ENCODE measurements around the gene DDRGK1. TPM values are rescaled to one million over a fixed set of nuclear protein-coding genes. Genes with fewer than 3 reads are reported as not detected.

Gene DDRGK1
- total and polyA plus RNA-seq, 2 of the 4 experiments (the other 2 are of a cell fraction), result 12.2 to 29.6 TPM

GRCh38 chr20:3246682-3247081 lies 42.2 kb upstream of the DDRGK1 start:
- ChIA-PET CTCF (no interaction called here), POLR2A (ENCODE audit: unreplicated experiment) (interaction anchor here (0.6 kb wide), 1 partner anchor 20 kb away, joined by 3 read pairs; no protein-coding TSS in a partner anchor)
- no peak overlapping the region for H2BK5ac ChIP-seq (ENCODE audit: low read depth, low read length, poor library complexity, severe bottlenecking)
- dilution Hi-C loops (cut with HindIII; ENCODE audit: low sequenced_read_pairs, unreplicated experiment), result no loop called here
- no peaks in the 10 kb centered on the region for H3K9me3 ChIP-seq (ENCODE audit: control insufficient read depth, insufficient read depth, low read length)
- no peaks in the 10 kb centered on the region for H4K20me1 ChIP-seq (ENCODE audit: insufficient read depth, low read length)
- H2BK20ac ChIP-seq (ENCODE audit: low read depth, low read length), result no peak overlapping the region
- no peak overlapping the region for H3K4ac ChIP-seq (ENCODE audit: low read depth, low read length)
- WGBS, 2 experiments (ENCODE audit: extremely low coverage in 2 of 2, insufficient read length in 1 of 2), result no CpG with 5 or more reads among the region's 1 CpG
- peaks cover 2% of the 10 kb centered on the region; the same call in 1 of the 2 replicates for H3K36me3 ChIP-seq (ENCODE audit: control insufficient read depth, insufficient read depth, low read length)
- H3K56ac ChIP-seq (ENCODE audit: extremely low read depth, insufficient read depth, low read length), result no peak overlapping the region
- no peak overlapping the region for H2BK120ac ChIP-seq (ENCODE audit: low read depth, low read length)
- no peaks in the 10 kb centered on the region for H3K9me1 ChIP-seq (ENCODE audit: insufficient read depth, low read length)
- ATAC-seq (ENCODE audit: low read depth) (no peak), DNase-seq (no peak)
- no peak overlapping the region for H2AK5ac ChIP-seq (ENCODE audit: low read depth, low read length)
- H3K4me3 ChIP-seq (ENCODE audit: insufficient read depth, low read depth, low read length), result no peak overlapping the region
- H4K91ac ChIP-seq (ENCODE audit: insufficient read depth, low read depth, low read length), result no peak overlapping the region
- no peak overlapping the region for H3K9ac ChIP-seq (ENCODE audit: low read depth, low read length)
- no peaks in the 10 kb centered on the region for H3K4me1 ChIP-seq (ENCODE audit: control insufficient read depth, insufficient read depth, low read length)
- H3K23ac ChIP-seq (ENCODE audit: low read depth, low read length), result no peak overlapping the region
- no peak overlapping the region for H2BK15ac ChIP-seq (ENCODE audit: low read depth, low read length)
- H3K14ac ChIP-seq (replicated peaks; ENCODE audit: low read depth, low read length), result no peak overlapping the region
- H3K27me3 ChIP-seq (ENCODE audit: control insufficient read depth, insufficient read depth, low read length), result peaks cover 6% of the 10 kb centered on the region; the same call in 1 of the 2 replicates
- no peak for TF ChIP-seq BHLHE40 (IDR thresholded peaks at IDR 0.05; ENCODE audit: low read depth, low read length)
- TF ChIP-seq ELK1 (IDR thresholded peaks at IDR 0.05; ENCODE audit: borderline replicate concordance, low read depth, low read length), result no peak
- no peak for TF ChIP-seq SMC3 (IDR thresholded peaks at IDR 0.05; ENCODE audit: low read depth, low read length)
- no peak for TF ChIP-seq CHD1 (IDR thresholded peaks at IDR 0.05; ENCODE audit: low read depth, low read length)
- no peak for TF ChIP-seq POLR2A (IDR thresholded peaks at IDR 0.05; ENCODE audit: low read depth, low read length)
- no peak for TF ChIP-seq RCOR1 (IDR thresholded peaks at IDR 0.05; ENCODE audit: insufficient replicate concordance, low read length)
- no peak for TF ChIP-seq USF2 (IDR thresholded peaks at IDR 0.05; ENCODE audit: low read depth, low read length)
- TF ChIP-seq FOS (IDR thresholded peaks at IDR 0.05; ENCODE audit: low read depth, low read length), result no peak
- no peak for TF ChIP-seq MXI1 (IDR thresholded peaks at IDR 0.05; ENCODE audit: borderline replicate concordance, low read depth, low read length)
- no peak for TF ChIP-seq CEBPB (IDR thresholded peaks at IDR 0.05; ENCODE audit: low read depth, low read length)
- no peak for TF ChIP-seq MAZ (IDR thresholded peaks at IDR 0.05; ENCODE audit: borderline replicate concordance, low read depth, low read length)
- TF ChIP-seq RFX5 (IDR thresholded peaks at IDR 0.05; ENCODE audit: low read depth, low read length), result no peak
- no peak for TF ChIP-seq RAD21 (IDR thresholded peaks at IDR 0.05; ENCODE audit: low read length)
- TF ChIP-seq CTCF (conservative IDR thresholded peaks at IDR 0.05; ENCODE audit: low read depth, low read length), result no peak
- TF ChIP-seq NFE2L2 (IDR thresholded peaks at IDR 0.05; ENCODE audit: low read depth, low read length), result no peak
- no peak for TF ChIP-seq MAFK (IDR thresholded peaks at IDR 0.05; ENCODE audit: low read depth, low read length)
- intact Hi-C loops (cut with micrococcal nuclease), result no loop called here
- H3K4me2 ChIP-seq (ENCODE audit: low read depth, low read length), result no peak overlapping the region
- H4K8ac ChIP-seq (ENCODE audit: low read depth in 2 of 2, low read length in 2 of 2), result no peak overlapping the region
- H3K79me1 ChIP-seq (ENCODE audit: low read depth in 1 of 2, low read length in 2 of 2), result no peaks in the 10 kb centered on the region
- H3K27ac ChIP-seq (ENCODE audit: insufficient read depth, low read length), result no peak overlapping the region
- no peak overlapping the region for H3K18ac ChIP-seq (ENCODE audit: low read depth, low read length)
- in situ Hi-C loops (cut with MboI; ENCODE audit: low sequenced_read_pairs), result no loop called here
- no TSS peak for BruUV-seq (replicated peaks)
- no peak overlapping the region for H2AK9ac ChIP-seq (replicated peaks; ENCODE audit: low read depth, low read length, poor library complexity)
- H2AFZ ChIP-seq (replicated peaks; ENCODE audit: low read length, poor library complexity), result no peak overlapping the region
- H4K5ac ChIP-seq (ENCODE audit: low read depth, low read length), result no peak overlapping the region

Data from IMR-90 (cell line).